T-helper 2 cell (primary cell): ENCODE measurements around the gene ANKRD23.
"Not testable (repeated sequence)": the region's sequence is repeated elsewhere in the genome, so short reads cannot be mapped to it uniquely, and the experiment has no call there.

Experiments used
- DNase-seq, 5 experiments: peaks; one replicate each; pipeline versions ENCODE4 v3.0.0 to v3.0.0-alpha.2; 2012 to 2022

ANKRD23 gene

GRCh38 chr2:96796497-96796896 lies 47.3 kb downstream of the ANKRD23 start:
- DNase-seq: not testable (repeated sequence)

GRCh38 chr2:96795076-96795475 lies 48.7 kb downstream of the ANKRD23 start:
- DNase-seq: no peak

GRCh38 chr2:96792772-96793749 lies 50.8 kb downstream of the ANKRD23 start:
- DNase-seq: no peak

- DNase-seq: no peak
These were observed 54.6 kb downstream of the ANKRD23 start for GRCh38 chr2:96789245-96789617.

- DNase-seq: no peak
These were observed 55.2 kb downstream of the ANKRD23 start for GRCh38 chr2:96788442-96789244.
